Hepatic stellate cell (primary cell): ENCODE measurements around the gene SHISA5.

Experiments
- DNase-seq: peaks from one replicate; pipeline ENCODE4 v3.0.0; 2011; ENCODE audit warnings: low spot score

Gene SHISA5

DNA sequence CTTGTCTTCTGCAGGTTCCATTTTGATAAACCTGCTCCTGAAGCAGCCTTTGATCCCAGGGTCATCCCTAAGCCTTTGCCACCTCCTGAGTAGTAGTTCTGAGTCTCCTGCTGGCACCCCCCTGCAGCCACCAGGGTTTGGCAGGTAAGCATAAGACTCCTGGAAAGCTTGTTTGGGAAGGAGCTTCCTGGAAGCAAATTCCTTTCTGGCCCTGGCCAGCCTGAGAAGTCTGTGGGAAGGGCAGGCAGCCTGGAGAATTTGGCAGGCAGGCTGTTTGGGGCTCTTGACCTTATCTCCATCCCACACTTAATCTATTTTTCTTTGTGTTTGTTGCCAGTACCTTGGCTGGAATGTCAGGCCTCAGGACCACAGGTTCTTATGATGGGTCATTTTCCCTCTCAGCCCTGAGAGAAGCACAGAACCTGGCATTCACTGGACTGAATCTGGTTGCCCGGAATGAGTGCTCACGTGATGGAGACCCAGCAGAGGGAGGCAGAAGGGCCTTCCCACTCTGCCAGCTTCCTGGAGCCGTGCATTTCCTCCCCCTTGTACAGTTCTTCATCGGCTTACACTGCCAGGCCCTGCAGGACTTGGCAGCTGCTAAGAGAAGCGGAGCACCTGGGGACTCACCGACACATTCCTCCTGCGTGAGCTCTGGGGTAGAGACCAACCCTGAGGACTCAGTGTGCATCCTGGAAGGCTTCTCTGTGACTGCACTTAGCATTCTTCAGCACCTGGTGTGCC lies 44.0 kb downstream of the SHISA5 start:
- no peak for DNase-seq

DNA sequence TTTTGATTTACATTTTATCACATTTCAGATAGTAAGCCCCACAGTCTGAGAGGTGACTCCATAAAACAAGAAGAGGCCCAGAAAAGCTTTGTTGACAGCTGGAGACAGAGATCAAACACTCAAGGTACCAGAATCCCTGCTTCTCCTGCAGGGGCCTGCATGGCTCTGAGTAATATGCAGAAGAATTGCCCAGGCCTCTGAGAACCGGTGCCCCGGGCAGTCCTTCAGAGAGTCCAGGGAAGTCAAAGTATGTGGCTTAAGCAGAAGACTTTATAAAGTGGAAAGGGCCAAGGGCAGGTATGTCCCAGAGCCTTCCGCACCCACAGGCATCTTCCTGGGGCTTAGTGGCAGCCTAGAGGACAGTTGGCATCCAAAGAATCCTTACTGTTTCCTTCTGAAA lies 44.6 kb downstream of the SHISA5 start:
- no peak for DNase-seq

DNA sequence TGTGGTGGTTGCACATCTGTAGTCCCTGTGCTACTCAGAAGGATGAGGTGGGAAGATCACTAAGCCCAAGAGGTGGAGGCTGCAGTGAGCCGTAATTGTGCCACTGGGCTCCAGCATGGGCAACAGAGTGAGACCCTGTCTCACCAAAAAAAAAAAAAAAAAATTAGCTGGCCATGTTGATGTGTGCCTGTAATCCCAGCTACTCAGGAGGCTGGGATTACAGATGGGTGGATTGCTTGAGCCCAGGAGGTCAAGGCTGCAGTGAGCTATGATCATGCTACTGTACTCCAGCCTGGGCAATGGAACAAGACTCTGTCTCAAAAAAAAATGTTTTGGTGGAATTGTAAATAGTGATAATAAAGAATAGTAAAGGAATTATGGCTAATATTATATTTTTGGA lies 47.5 kb downstream of the SHISA5 start:
- no peak for DNase-seq

DNA sequence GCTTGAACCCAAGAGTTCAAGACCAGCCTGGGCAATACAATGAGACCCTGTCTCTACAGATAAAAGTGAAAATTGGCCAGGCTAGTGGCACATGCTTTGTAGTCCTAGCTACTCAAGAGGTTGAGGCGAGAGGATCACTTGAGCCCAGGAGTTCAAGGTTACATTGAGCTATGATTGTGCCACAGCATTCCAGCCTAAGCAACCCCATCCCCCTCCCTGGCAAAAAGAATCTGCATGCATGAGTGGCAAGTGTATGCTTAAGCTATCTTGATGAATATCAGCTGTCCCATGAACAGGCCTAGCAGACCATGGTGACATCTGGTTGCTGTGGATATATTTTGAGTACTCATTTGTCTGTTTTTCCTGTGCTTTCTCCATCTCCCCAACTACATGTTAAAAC lies 52.7 kb downstream of the SHISA5 start:
- no peak for DNase-seq

DNA sequence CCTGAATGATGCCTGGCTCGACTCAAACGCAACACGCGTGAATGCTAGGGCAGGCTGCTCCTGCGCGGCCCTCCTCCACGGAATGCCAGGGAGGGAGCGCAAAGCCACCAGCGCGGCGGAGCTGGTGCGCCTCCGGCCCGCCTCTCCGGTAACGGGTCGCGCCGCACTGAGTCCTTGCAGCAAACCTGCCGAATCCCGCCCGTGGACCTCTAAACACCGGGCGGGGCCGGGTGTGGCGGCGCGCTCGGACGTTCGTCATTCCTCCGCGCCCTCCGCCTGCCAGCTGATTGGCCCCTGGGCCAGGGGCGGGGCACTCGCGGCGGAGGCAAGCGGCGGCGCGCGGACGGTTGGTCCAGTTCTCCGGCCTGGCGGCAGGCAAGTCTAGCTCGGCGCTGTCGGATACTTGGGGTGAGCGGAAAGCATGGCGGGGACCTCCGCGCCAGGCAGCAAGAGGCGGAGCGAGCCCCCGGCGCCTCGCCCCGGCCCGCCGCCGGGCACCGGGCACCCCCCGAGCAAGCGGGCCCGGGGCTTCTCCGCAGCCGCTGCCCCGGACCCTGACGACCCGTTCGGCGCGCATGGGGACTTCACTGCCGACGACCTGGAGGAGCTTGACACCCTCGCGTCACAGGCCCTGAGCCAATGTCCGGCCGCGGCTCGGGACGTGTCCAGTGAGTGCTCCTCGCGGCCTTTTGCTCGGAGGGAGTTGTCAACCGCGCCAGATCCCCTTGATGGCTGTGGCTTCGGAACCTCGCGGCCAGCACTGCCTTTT lies 57.4 kb downstream of the SHISA5 start, which contains the start of gene ATRIP:
Gene ATRIP (plus strand): TSS at position 313 of the 769 bp plus-strand sequence. CDS start 109 bp downstream, at position 422.
- DNase-seq: peak; percentile 94

DNA sequence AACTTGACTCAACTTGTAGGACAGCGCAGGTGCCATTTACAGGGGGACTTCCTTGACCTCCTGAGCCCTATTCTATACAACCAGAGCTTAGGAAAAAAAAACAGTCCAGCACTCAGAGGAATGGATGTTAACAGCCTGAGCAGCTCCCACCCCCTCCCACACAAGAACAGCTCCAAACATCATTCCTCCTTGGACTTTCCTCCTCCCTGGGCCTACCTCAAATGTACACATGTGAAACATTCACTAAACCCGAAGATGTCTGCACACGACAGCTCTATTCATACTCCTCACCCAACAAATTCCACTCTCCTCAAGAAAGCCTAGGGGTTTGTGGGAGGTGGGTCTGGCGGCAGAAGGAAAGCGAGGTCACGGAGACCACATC lies 57.9 kb downstream of the SHISA5 start:
- no peak for DNase-seq

DNA sequence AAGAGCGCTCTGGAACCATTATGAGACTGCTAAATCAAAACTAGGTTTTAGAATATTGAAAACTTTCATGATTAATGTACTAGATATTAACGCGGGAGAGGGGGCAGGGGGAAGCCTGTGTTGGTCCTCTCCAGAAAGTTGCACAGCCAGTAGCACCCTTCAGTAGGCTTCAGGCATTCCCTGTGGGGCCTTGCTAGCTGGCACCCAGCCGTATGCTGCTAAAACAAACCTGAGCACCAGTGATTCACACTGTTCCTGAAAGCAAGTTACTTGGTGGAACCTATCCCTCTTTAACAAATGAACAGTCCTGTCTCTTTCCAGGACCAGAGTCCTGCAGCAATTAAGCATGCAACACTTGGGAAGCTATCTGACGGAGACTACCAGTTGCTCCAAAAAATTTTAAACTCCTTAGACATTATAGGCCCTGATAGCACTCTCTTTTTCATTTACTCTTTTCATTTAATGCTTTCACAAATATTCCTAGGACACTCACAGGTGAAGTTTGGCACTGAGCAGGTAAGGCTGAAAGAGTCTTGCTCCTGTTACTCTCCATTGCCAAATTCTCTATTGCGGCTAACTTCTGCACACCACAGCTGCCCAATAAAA lies 58.6 kb downstream of the SHISA5 start:
- DNase-seq: no peak

DNA sequence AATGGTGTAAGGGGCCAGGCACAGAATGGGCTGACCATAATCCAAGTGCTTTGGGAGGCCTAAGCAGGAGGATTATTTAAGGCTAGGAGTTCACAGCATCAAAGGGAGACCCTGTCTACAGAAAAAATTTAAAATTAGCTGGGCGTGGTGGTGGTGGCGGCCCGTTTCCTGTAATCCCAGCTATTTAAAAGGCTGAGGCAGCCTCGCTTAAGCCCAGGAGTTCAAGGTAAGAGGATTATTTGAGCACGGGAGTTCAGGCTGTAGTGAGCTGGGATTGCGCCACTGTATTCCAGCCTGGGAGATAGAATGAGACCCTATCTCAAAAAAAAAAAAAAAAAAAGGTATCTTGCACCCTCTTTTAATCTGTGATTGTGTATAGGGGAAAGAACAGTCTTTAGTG lies 62.0 kb downstream of the SHISA5 start:
- DNase-seq: no peak

DNA sequence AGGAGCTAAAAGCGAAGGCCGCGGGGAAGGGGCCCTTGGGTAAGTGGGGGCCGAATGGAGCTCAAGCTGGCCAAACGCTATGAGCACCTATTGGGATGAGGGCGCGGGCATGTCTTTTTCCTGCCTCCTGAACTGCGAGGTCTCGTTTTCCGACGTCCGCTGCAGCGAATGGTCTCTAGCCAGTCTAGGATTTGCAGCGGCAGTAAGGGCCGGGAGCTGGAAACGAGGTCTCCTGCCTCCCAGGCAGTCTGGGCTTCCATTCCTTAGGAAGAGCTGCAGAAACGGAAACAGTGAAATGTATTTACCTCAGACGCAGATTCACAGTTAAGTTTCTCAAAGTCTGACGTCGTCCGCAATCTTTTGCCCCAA lies 63.4 kb downstream of the SHISA5 start:
- peak; percentile 37 for DNase-seq

DNA sequence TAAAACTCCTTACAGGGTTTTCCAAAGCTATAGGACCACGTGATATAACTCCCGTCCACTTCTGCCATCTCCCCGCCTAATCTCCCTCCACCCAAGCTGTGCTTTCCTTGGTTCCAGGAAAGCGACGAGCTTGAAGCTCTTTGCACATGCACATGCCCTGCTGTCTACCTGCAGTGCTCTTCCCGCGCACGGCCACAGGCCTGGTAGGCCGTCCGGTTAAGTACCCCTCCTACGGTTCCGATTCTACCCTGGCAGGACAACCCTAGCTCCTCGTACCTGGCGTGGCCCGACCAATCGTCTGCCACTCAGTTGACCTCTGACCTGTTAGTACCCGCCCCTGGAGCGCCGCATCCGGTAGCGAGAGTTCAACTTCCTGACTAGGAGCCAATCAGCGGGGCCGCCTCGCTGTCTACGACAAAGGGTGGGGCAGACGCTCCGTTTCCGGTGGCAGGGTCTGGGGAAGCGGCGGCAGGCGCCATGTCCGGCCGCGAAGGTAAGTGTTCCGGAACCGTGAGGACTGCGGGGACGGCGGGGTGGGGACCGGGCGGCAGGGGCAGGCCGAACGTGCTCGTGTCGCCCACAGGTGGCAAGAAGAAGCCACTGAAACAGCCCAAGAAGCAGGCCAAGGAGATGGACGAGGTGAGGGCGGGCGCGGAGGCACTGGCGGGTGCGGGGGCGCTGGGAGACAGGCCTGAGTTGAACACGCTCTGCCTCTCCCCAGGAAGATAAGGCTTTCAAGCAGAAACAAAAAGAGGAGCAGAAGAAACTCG lies 64.0 kb downstream of the SHISA5 start, which contains the start of the genes CCDC51 and TMA7:
Gene CCDC51 (minus strand): TSS at position 300 of the 770 bp plus-strand sequence. CDS start 4,991 bp downstream, outside the sequence.
Gene TMA7 (plus strand): TSS at position 438 of the 770 bp plus-strand sequence. CDS start 40 bp downstream, at position 478.
- DNase-seq: peak; percentile 99

DNA sequence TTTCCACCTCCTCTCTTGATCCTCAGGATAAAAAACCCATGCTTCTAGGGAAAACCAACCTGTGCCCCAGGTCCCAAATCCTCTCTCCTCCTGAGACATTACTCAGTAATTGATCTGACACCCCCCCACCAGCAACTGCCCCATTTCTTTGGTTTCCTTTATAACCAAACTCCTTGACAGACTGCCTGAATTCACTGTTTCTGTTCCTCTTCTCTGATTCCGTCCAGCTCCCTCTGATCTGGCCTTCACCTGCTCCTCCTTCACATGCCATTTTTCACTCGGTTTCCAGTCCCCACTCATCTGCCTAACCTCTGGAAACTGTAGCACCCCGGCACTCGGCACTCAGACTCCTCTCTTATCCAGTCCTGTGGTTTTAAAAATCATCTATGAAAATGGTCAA lies 66.2 kb downstream of the SHISA5 start:
- DNase-seq: no peak

DNA sequence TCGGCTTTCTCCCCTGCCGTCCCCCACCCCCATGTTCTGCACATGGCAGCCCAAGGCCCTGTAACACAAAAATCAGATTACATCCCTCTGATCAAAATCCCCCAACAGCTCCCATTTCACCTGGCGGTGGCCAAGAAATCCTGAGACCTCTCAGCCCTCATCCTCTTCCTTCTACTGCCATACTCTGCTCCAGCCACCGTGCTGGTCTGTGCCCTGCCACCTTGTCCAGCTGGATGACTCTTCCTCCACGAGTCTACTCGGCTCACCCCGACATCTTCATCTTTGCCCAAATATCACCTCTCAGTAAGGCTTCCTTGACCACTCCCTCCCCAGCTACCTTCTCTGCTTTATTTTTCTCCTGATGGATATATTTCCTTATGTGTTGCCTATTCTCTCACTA lies 67.1 kb downstream of the SHISA5 start:
- DNase-seq: no peak

DNA sequence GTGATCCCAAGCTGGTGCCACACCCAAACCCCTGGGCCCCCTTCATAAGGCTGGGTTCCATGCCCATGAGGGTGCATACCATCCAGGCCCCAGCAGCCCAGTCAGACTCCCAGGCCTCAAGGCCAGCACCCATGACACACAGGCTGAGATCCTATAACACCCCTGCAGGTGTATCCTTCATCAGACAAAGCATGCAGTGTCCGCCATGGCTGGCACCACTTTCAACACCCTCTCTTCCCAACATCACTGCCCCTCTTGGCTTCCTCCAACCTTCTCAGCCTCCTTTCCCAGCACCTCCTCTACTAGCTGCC lies 67.5 kb downstream of the SHISA5 start:
- no peak for DNase-seq

DNA sequence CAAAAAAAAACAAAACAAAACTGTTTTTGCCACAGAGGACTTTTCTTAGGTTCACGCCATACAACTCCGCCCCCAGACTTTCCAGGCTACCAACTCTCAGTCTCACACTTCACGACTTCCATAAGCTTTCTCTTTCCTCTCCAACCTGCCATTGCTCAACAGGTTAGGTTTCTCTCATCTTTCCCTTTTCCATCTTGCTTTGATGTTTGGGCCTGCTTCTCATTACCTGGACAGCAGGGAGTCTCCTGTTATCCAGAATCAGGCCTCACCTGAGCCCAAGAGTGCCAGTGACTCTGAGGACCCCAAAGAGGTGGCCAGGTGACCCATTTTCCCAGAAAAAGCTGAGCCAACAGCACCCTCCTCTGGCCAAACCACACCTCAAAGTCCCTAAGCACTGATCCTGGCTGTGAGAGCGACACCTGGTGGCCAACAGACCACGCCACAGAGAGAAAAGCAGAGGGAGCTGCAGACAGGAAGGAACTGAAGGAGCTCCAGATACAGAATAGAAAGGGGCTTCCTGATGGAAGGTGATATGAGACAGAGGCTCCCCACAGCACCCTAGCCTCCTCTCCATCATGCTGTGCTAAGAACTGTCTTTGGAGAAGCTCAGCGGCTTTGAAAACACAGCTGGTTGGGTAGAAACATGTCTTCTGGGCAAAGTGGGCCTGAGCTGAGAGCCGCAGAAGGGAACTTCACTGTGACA lies 68.0 kb downstream of the SHISA5 start:
- peak; percentile 90 for DNase-seq

DNA sequence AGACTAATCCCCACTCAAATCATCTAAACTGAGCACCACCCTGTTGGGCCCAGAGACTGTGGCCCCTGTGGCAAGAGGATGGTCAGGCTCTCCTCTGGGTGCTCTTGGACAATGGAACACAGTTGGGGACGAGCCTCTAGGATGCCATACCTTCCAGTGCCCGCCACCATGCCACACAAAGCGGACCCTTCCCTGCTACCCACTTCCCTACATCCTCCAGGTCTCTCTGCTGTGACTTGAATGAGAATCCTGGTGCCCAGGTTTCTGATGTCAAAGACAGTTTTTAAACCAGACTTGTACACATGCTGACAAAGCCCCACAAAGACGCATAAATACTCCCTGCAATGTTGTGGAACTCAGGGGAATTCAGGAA lies 68.8 kb downstream of the SHISA5 start:
- DNase-seq: no peak

DNA sequence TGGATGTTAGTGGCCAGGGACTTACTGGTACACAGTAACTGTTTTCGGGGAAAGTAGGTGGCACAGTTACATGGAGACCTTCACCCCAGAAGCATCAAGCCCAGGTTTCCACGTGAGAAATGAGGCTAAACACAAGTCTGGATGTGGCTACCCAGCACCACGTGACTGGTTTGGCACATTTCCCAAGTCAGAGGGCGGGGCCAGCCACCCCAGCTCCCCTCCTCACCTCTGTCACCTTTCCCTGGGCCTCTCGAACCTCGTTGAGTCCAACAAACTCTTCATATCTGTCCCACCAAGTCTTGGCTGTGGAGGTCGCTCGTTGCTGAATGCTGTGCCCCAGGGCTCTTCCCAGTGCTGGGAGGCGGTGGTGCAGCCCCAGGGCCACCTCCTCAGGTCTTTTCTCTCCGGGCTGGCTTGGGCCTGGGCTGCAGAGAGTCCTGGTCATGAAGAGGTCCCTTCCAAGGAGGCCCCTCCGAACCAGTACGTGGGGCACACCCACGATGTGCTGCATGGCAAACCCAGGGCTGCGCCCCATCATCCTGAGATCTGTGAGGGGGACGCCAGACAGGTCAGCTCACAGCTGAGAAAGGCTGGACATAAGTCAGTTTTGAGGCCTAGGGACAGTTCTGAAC lies 69.3 kb downstream of the SHISA5 start:
- DNase-seq: no peak

DNA sequence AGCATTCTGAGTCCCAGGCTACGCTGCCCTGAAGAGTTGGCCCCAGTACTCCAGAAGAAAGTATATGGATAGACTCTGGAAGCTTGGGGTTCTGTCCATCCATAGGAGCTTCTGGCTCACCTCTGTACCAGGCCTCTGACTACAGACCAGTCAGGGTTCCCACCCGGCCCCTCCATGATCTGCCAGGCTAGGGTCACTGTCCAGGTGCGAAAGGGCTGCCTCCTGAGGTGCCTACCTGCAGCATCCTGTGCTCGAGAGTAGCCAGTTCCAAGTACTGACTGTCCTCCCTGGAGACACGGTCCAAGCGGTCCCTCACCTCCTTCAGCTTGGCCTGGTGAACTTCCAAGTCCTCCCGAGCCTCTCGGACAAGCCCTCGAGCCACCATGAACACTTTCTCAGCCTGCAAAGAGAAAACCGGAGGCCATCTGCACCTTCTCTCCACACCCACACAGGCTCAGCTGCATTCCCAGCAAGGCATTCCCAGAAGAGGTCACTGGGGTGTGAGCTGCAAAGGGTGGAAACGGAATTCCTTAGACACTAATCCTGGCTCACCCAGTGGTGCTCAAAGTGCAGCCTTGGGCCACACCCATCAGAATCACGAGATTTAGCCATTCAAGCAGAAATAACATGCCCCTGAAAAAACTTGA lies 70.4 kb downstream of the SHISA5 start:
- DNase-seq: peak; percentile 56

DNA sequence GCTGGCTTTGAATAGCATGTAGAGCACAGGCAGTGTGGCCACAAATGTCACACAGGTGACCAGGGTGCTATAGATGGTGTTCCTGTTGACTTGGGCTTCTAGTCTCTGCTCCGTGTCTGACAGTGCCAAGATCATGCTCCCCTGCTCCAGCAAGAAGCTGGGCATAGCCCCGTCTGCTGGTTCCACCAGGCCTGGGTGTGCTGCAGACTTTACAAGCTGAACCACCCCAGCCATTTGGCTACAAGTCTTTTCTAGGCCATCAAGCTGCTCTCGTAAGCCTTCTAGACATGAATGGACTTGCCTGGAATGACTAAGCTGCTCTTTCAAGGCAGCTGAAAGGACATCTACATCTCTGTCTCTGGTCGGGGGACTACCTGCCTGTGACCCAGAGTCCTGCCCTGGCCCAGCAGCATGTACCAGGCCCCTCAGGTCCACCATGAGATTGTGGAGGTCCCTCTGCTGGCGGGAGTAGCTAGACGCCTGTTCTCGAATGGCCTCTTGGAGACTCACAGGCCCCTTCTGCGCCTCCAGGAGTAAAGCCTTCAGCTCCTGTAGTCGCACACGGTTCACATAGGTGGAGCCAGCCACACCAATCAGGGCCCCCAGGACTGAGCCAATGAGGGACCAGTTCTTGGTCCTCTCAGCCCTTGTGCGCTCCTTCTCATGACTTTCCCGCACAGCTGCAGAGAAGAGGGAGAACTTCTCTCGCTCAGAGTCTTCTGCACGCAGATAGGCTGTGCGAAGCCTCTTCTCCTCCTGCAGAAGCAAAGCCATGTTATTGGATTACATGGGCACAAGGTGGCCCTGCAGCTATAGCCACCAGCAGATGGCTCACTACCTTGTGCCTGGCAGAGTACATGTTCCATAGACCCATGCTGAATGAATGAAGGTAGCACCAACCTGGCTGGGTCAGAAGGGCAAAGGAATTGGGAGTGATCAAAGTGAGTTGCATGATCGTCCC lies 71.3 kb downstream of the SHISA5 start:
- DNase-seq: no peak

DNA sequence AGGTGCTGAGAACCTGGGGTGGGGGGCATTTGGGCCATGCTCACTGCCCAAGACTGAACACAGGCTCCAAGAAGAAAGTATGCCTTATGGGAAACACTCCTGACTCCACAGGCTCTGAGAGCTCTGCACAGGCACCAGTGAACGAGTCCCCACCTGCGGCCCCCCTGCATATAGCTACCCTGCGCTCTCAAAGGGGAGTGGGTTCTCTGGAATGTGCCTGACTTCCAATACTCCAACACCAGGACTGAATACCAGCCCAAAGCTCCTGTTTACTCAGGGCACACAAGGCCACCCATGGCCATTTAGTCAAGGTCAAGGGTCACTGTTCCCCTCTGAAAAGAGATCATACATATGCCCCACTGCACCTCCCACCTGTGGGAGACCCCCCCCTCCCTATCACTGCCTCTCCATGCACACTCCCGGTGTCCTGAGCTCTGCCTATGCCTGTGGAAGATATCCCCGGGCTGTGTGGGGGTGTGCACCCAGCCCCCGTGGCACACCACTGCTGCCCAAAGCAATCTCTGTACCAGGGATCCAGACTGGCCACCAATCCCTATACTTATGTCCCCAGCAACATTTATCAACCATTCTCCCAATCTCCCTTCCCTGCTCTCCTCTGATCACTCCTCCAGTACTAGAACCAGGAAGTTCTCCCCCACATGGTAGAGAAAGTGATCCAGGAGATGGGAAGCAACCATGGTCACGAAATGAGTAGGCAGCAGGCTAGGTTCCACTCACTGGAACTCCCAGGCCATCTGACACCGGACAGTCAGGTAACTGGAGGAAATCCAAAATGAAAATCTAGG lies 72.5 kb downstream of the SHISA5 start:
- no peak for DNase-seq
